HG02678 (cell line): ENCODE data around the gene KLHL35.

Source experiments
- ATAC-seq: cut with Tn5 transposase; IDR thresholded peaks from one replicate; pipeline ENCODE4 v1.9.1; 2021; ENCODE audit warnings: mild to moderate bottlenecking, moderate library complexity; ENCODE audit not compliant: unreplicated experiment

The KLHL35 gene, protein sequence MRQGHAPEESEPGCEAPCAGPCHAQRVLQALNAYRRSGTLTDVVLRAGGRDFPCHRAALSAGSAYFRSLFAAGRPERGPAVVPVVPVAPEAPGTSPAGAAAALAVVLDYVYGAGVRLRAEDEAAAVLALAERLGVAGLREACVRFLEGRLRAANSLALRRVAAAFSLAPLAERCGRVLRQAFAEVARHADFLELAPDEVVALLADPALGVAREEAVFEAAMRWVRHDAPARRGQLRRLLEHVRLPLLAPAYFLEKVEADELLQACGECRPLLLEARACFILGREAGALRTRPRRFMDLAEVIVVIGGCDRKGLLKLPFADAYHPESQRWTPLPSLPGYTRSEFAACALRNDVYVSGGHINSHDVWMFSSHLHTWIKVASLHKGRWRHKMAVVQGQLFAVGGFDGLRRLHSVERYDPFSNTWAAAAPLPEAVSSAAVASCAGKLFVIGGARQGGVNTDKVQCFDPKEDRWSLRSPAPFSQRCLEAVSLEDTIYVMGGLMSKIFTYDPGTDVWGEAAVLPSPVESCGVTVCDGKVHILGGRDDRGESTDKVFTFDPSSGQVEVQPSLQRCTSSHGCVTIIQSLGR

DNA sequence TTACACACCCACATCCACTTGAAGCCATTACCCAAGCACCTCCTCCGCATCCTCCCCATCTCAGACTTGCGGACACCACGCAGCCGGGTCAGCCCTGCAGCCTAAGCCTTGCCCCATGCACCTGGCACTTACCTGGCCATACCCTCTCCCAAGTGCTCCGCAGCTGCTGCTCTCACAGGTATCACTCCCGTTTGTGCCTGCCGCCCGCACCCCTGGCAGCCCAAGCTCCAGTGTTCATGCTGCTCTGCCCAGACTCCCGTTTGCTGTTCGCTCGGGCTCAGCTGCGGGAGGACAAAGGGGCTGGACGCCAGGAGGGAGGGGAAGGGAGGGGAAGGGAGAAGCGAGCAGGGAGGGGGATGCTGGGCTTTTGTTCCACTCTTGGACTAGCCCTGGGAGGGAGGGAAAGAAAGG lies at the start of gene KLHL35:
Gene KLHL35, minus strand, starts transcription at position 293 of the 411 bp plus-strand sequence. CDS start 2,574 bp downstream, outside the sequence.
- ATAC-seq = no peak

DNA sequence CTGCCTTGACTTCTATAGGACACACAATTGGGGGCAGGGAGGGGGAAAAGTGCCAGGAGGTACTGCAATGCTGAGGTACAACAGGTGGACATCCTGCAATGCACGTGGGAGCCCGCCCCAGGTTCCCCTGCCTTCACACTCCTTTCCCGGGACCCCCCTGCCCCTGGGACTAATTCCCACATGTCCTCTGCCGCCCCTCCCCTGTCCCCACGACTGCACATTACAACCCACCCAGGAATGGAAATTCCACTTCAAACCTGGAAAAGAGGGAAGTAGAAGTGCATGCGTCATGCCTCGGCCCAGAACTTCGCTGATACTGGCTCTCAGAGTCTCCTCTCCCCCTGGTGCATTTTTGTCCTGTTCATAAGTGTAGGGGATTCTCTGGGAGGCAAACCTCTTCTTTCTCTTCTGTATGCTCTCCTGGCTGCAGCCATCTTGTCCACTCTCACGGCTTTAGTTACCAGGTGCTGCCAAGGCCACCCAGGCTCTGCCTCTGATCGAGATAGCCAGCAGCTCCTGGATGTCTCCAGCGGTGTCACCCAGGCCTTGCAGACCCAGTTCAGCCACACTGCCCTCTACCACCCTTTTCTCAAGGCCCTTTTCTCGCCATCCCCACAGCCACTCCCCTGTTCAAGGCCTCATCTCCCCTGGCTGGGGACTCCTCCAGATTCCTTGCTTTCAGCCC lies 49.1 kb upstream of the KLHL35 start:
- no peak for ATAC-seq

DNA sequence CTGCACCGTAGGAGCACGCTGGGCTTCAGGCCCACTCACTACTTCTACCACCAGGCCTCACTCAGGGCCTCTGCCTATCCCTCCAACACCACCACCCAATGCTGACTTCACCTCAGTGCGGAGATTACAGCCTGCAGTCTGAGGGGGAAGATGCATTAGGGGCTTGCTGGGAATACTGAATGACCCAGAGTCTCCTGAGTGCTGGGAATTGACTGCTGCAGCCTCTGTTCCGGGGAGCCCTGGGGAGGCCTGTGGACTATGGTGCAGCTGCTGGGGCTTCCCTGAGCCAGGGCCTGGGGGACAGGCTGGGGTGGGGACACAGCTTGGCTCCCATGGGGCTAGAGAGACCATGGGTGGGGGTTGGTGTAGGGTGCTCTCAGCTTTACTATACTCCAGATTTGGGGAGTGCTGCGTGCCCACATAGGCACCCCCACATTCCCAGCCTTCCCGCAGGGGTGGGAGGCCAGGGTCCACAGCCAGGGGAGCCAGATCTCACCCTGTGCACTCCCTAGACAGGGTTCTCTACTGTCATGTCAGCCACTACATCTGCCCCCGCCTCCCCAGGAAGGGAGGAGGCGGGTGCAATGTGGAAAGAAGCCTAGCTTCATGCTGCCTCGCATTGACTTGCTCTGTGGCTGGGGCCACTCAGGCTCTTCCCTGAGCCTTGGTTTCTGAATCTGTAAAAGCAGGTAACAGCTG lies 48.4 kb upstream of the KLHL35 start:
- no peak for ATAC-seq

DNA sequence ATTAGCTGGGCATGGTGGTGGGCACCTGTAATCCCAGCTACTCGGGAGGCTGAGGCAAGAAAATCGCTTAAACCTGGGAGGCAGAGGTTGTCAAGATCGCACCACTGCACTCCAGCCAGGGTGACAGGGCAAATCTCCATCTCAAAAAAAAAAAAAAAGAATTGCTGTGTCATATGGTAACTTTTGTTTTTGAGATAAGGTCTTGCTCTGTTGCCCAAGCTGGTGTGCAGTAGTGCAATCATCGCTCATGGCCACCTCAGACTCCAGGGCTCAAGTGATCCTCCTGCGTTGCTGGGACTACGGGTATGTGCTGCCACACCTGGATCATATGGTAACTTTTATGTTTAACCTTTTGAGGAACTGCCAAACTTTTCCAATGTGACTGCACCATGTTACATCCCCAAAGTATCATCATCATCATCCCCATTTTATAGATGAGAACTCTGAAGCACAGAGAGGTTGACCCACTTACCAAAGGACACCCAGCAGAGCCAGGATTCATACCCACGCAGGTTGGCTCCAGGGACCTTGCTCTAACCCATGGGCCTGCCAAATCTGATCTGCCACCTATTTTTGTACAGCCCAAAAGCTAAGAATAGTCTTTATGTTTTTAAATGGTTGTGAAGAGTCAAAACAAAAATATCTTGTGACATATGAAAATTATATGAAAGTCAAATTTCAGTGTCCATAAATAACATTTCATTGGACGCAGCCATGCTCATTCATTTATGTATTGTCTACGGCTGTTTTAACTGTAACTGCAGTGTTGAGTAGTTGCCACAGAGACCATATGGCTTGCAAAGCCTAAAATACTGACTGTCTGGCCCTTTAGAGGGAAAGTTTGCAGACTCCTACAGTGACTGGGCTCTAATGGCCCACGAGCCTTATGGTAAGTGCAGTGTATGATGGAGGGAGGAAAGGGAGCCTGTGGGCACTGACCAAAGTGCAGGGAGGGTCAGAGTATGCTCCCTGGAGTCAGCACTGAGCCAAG lies 47.5 kb upstream of the KLHL35 start:
- no peak for ATAC-seq

DNA sequence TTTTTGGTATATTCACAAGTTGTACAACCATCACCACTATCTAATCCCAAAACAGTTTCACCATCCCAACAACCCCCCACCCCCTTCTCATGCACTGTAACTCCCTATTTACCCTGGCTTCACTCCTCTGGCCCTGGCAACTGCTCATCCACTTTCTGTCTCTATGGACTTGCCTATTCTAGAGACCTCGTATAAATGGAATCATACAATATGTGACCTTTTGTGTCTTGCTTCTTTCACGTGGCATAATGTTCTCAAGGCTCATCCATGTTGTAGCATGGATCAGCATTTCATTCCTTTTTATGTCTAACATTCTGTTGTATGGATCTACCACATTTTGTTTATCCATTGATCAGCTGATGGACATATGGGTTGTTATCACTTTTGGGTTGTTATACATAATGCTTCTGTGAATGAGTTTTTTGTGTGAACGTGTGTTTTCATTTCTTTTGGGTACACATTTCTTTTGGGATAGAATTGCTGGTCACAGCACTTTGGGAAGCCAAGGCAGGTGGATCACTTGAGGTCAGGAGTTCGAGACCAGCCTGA lies 46.7 kb upstream of the KLHL35 start:
- no peak for ATAC-seq

DNA sequence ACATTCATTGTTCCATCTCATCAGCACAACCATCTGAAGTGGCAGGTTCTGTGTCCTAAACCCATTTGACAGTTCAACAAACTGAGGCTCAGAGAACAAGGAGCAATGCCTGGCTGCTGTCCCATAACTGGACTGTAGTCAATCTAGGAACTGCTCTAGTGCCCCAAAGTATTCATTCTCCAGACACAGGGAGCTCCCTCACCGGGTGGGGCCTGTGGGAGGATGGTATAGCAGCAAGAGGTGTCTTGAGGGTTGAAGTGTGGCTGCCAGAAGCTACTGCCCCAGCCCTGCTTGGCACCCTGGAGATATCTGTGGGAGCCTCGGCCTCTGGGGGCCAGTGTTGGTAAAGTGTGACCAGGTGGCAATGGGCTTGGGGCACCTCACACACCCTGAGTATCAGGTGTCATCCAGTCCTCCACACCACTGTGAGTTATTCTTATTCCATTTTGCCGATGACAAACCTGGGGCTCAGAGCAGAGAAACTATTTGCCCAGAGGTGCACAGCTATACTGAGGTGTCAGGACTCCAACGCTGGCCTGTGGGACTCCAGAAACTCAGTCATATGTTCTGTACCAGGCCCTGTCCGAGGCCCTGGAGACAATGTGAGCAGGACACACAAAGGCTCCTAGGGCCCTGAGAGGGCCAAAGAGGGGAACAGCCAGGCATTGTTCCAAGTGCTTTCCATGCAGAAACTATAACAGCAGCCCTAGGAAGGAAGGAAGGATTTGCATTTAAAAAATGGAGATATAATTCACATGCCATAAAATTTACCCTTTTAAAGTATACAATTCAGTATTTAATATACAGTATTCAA lies 46.0 kb upstream of the KLHL35 start:
- ATAC-seq = no peak

DNA sequence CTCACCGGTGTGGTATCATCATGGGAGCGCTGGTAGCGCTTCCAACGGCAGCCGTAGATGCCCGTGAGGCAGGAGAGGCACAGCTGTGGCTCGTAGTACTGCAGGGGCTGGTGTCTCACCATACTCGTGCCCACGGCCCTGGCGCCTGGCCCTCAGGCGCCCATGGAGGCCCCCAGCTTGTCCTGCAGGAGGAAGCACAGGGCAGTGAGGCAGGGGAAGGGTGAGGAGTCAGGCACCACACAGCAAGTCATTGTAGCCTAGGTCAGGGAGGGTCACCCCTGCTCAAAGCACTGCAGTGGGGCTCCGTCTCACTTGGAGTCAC lies 44.6 kb upstream of the KLHL35 start:
- no peak for ATAC-seq

DNA sequence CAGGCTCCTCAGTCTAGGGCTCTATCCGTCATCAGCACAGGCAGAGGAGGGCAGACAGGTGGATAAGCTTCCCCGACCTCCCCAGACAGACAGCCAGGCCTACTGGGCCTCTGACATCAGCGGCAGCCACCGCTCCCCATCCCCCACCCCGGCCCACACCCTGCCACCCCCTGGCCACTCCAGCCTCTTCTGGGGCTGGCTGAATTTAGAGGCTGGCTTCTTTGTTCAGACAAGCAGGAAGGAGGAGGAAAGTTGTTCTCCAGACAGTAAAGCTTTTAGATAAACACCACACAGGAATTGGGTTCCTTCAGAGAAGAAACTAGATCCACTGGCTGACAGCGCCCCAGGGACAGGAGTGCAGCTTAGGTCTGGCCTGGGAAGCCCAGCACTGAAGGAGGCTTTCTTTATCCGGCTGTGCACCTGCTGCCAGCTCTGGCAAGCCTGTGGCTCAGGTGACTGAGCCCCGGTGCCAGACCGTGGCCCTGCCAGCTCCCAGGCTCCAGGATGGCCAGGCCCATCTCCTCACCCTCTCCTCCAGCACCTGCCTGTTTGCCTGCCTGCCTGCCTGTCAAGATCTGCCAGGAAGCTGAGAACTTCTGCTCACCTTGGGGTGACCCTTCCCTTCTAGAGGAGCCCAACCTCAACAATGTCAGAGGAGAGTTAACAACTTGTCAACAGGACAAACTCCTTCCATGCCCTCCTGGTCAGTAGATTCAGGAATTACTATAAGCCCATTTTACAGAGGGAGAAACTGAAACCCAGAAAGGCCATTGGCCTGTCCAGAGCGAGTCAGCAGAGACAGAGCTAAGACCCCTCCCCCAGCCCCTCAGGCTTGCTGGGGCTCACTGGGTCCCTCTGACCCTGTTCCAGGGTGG lies 44.0 kb upstream of the KLHL35 start:
- no peak for ATAC-seq

DNA sequence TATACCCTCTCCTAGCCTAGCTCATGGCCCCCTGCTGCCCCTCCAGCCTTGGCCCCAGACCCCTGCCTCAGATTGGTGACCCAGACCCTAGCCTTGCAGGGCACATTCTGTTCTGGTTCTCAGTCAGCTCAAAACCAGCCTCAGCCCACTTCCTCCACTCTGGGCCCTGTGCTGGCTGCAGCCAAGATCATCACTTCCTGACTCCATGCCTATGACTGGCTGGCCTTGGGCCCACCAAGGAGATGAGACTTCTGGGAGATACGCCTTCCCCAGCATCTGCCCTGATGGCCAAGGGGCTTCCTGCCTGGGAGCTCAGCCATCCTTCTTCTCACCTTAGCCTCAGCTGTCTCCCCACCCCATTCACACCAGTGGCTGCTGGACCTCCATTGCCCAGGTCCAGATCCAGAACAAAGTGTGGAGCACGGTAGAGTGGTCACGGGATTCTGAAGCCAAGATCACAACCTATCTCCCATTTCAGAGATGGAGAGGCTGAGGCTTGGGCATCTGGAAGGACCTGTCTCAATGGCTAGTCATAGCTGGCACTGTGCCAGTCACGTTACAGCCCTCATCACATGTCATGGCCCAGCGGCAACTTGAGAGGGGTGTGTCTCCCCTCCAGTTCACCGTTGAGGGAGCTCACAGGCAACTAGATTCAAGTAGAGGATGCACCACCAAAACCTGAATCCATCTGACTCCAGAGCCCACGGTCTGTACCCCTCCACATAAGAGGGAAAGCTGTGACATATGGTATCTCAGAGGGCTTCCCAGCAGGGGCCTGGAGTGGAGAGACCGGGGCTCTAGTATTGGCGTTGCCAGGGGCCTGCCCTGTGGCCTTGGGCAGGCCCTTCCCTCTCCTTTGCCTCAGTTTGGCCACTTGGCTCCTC lies 43.0 kb upstream of the KLHL35 start:
- no peak for ATAC-seq

DNA sequence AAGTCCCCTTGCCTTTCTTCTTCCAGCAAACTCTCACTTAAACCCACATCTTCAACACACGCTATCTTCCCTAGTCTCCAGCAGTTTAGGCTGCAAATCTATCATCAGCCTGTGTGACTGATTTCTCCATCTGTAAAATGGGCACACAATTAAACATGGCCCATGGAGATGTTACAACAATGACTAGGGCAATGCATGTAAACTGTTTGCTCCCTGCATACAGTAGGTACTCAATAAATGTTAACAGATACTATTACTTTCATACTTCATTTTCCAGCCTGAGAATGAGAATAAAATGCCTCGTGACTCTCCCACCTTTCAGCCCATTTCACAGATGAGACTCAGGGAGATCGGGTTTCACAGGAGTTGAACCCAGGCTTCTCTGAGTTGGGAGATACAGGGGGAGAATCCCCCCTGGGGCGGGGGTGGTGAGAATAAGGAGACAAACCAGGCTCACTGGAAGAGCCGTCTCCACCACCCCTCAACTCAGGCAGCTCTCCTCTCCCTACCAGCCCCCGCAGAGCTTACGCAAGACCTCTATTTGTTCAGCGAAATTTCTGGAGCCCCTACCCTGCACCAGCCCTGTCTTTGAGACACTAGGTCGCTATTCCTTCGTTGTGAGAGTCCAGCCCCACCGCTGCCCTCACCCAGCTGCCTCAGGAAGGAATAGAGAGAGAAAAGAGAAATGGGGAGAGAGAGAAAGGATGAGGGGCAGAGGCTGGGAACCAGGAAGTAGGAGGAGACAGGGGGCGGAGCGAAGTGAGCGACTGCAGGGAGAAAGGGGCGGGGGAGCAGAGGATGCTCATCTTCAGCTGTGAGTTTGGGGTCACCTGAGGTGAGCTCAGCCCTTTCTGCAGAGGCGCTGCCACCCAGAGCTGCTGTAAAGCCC lies 42.1 kb upstream of the KLHL35 start:
- no peak for ATAC-seq

DNA sequence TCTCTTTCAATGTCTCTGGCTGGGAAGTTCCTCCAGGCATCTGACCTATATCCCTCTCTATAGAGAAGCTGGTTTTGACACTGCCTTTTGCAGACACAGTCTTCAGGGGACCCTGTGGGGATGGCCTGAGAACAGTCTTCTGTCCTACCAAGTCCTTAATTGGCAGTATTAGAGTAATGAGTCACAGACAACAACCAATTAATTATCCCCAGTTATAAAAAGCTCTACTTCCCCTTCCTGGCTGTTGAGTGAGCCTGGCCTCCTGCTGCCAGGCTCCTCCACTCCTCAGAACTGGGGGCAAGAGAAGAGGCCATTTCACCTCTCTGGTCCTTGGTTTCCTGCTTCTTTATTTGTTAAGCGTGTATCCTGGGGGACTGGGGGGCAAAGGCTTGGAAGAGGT lies 41.2 kb upstream of the KLHL35 start:
- no peak for ATAC-seq

DNA sequence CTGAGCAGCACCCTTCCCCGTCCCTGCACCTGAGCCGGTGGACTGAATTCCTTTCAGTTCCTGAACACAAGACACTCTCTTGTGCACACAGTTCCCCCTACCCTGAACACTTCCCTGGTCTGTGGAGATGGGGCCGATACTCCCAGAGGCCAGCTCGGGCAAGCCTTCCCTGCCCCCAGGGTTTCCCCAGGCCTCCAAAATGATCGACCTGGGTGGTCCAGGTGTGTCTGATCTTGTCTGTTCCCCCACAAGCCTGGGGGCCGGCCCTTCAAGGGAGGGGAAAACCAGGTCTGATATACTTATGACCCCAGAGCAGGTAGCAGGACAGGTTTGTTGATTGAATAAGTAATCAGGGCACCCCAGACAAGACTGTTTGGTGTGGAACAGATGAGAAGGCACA lies 40.7 kb upstream of the KLHL35 start:
- no peak for ATAC-seq

DNA sequence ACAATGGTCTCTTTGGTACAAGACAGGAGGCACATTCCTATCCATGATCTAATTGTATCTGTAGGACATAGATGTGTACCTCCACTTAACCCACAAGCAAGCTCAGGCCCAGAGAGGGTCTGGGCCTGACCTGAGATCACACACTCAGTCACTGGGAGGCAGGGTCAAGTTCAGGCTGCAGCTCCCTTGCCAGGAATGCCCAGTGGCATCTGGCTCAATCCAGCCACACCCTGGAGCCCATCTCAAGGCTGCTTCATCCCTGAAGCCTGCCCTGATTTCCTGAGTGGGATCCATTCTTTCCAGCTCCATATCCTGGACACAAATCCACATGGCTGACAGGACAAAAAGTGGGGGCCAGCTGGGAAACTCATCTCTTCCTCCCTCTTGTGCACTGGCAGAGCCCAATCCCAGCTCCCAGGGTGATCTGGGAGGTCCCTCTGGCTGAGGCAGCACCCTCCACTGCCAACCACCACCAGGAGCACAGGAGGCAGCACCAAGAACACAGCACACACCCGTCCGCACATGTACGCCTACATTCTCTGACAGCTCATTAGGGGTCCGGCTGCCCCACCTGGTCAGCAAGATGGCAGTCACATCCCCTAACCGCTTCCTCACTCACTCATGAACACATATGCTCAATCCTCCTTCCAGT lies 39.2 kb upstream of the KLHL35 start:
- ATAC-seq = no peak

DNA sequence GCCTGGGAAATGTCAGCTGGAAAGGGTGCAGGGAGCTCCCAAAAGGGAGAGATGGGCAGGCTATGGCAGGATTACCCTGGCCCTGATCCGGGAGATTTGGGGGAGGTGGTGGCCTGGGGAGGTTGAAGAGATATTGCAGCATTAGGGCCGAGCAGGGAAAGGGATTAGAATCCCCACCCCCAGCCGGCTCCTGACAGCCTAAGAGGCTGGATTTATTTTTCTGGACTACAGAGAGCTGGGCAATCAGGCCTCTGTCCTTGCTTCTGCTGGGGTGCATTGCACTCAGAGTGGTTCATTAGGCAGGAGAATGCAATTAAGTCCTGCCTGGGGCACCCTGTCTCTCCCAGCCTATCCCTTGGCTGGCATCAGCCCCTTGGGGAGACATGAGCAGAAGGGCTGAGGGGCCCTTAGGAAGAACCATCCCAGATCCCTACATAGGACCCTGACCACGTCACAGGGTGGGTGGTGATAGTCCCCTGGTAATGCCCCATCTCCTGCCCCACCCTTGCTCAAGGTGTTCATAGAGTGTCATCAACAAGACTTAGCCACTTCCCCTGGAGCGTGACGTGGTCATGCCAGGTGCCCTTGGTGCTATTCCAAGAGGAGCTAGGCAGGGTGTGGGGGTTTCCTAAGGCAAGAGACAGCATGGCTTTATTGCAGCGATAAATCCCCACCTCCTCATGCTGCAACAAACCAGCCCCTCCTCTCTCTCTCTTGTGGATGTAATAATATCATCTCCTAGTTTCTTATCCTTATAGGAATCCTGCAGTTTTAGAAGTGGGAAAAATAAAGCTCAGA lies 38.4 kb upstream of the KLHL35 start:
- ATAC-seq = no peak

DNA sequence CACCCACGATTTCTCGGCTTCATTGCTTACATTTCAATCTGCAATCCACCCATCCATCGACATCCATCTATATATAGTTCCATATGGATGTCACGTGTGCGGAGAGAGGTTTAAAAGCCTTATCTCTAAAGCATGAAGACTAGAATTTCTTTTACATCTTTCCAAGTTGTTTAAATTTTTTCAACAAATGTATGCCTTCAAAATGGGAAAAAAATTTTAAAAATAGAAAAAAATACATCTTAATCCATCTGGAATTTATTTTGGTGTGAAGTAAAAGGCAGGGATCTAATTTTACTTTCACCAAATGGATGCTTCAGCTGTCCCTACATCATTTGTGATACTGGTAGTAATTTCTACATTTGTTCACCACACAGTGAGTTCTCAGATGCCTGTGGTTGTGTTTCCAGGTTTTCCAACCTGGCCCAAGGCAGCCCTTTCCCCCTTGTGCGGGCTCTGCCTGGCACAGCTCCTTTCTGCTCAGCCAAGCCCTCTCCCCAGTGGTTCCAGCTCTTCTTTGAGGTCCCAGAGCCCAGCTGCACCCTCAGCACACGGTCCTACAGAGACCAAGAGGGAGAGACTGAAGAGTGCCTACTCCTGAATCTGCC lies 37.6 kb upstream of the KLHL35 start:
- ATAC-seq = no peak
